ENCODE data around the gene CCDC24. TPM values are rescaled to one million over a fixed set of nuclear protein-coding genes. Genes with fewer than 3 reads are reported as not detected.

Gene CCDC24
- 1 to 10 TPM in 1 of 2 donors, under 1 TPM in 1; 0.99 to 1.4 TPM for total RNA-seq

GRCh38 chr1:43991476-43992231, at the start of gene CCDC24:
CCDC24 (plus strand) TSS chr1:43991599; CDS start chr1:43991879, 280 bp downstream.
- DNase-seq (peak; percentile 82 to 84), ATAC-seq (replicated peaks in 1 of 2) (peak; percentile 86 to 89)
- Mint-ChIP-seq H3K27ac (no peak within 1 kb of the TSS), H3K4me3 (peak within 1 kb of the TSS; percentile 91 to 96), H3K36me3 (ENCODE audit: insufficient read depth in 2 of 2) (no peaks in the 10 kb centered on the region), H3K4me1 (ENCODE audit: low read depth) (peaks cover 14% of the 10 kb centered on the region), H3K9me3 (no peaks in the 10 kb centered on the region), H3K27me3 (ENCODE audit: low read depth) (no peaks in the 10 kb centered on the region)

- Mint-ChIP-seq H3K36me3 (ENCODE audit: insufficient read depth in 2 of 2) (peaks cover 0 to 2% of the 10 kb centered on the region in 2 donors), H3K9me3 (no peaks in the 10 kb centered on the region), H3K27me3 (ENCODE audit: low read depth) (no peaks in the 10 kb centered on the region), H3K27ac (no peak overlapping the region), H3K4me3 (no peak overlapping the region), H3K4me1 (ENCODE audit: low read depth) (peaks cover 22% of the 10 kb centered on the region)
- ATAC-seq (replicated peaks in 1 of 2) (no peak), DNase-seq (no peak)
These were observed 49.0 kb upstream of the CCDC24 start for GRCh38 chr1:43942411-43942810.

- H3K9me3 Mint-ChIP-seq, result no peaks in the 10 kb centered on the region
- H3K4me3 Mint-ChIP-seq, result peak overlapping the region; percentile 93 to 97
- peak overlapping the region; percentile 75 for H3K27ac Mint-ChIP-seq
These were observed 46.5 kb upstream of the CCDC24 start for GRCh38 chr1:43944860-43945259.

GRCh38 chr1:43945674-43946235, 45.6 kb upstream of the CCDC24 start:
- H3K36me3 Mint-ChIP-seq (ENCODE audit: insufficient read depth in 2 of 2), result peaks cover 3 to 6% of the 10 kb centered on the region in 2 donors
- H3K27me3 Mint-ChIP-seq (ENCODE audit: low read depth), result no peaks in the 10 kb centered on the region
- peak overlapping the region; percentile 97 for H3K27ac Mint-ChIP-seq
- no peak for DNase-seq
- peaks cover 52% of the 10 kb centered on the region for H3K4me1 Mint-ChIP-seq (ENCODE audit: low read depth)
- H3K4me3 Mint-ChIP-seq, result peak overlapping the region; percentile 93 to 97
- no peak for ATAC-seq (replicated peaks in 1 of 2)
- H3K9me3 Mint-ChIP-seq, result no peaks in the 10 kb centered on the region

More at GRCh38 chr1:43944860-43945259, 46.5 kb upstream of the CCDC24 start:
- DNase-seq (no peak), ATAC-seq (replicated peaks in 1 of 2) (no peak)
- H3K27me3 Mint-ChIP-seq (ENCODE audit: low read depth), result no peaks in the 10 kb centered on the region
- peaks cover 43% of the 10 kb centered on the region for H3K4me1 Mint-ChIP-seq (ENCODE audit: low read depth)
- peaks cover 0 to 2% of the 10 kb centered on the region in 2 donors for H3K36me3 Mint-ChIP-seq (ENCODE audit: insufficient read depth in 2 of 2)

GRCh38 chr1:43946236-43947060, 45.0 kb upstream of the CCDC24 start, which contains the start of gene IPO13:
IPO13 (plus strand) TSS chr1:43946950; CDS start chr1:43947601, 651 bp downstream.
- ATAC-seq (replicated peaks in 1 of 2) (peak; percentile 96), DNase-seq (peak; percentile 97 to 98)
- H3K27me3 Mint-ChIP-seq (ENCODE audit: low read depth), result no peaks in the 10 kb centered on the region
- peak within 1 kb of the TSS; percentile 97 for H3K27ac Mint-ChIP-seq
- peak within 1 kb of the TSS; percentile 93 to 97 for H3K4me3 Mint-ChIP-seq
- H3K9me3 Mint-ChIP-seq, result no peaks in the 10 kb centered on the region
- peaks cover 57% of the 10 kb centered on the region for H3K4me1 Mint-ChIP-seq (ENCODE audit: low read depth)
- H3K36me3 Mint-ChIP-seq (ENCODE audit: insufficient read depth in 2 of 2), result peaks cover 3 to 6% of the 10 kb centered on the region in 2 donors

GRCh38 chr1:43947061-43947873, 44.1 kb upstream of the CCDC24 start:
- H3K4me1 Mint-ChIP-seq (ENCODE audit: low read depth), result peaks cover 59% of the 10 kb centered on the region
- no peaks in the 10 kb centered on the region for H3K9me3 Mint-ChIP-seq
- H3K27ac Mint-ChIP-seq, result peak overlapping the region; percentile 97
- H3K36me3 Mint-ChIP-seq (ENCODE audit: insufficient read depth in 2 of 2), result peaks cover 3 to 6% of the 10 kb centered on the region in 2 donors
- H3K4me3 Mint-ChIP-seq, result peak overlapping the region; percentile 93 to 97
- DNase-seq (no peak), ATAC-seq (replicated peaks in 1 of 2) (no peak)
- no peaks in the 10 kb centered on the region for H3K27me3 Mint-ChIP-seq (ENCODE audit: low read depth)

- DNase-seq (no peak), ATAC-seq (replicated peaks in 1 of 2) (no peak)
- Mint-ChIP-seq H3K9me3 (no peaks in the 10 kb centered on the region), H3K36me3 (ENCODE audit: insufficient read depth in 2 of 2) (peaks cover 3 to 6% of the 10 kb centered on the region in 2 donors), H3K4me3 (peak overlapping the region; percentile 93 to 97), H3K27me3 (ENCODE audit: low read depth) (no peaks in the 10 kb centered on the region), H3K4me1 (ENCODE audit: low read depth) (peaks cover 59% of the 10 kb centered on the region), H3K27ac (no peak overlapping the region)
These were observed 43.4 kb upstream of the CCDC24 start for GRCh38 chr1:43947874-43948437.

- Mint-ChIP-seq H3K27ac (no peak overlapping the region), H3K4me1 (ENCODE audit: low read depth) (peaks cover 55% of the 10 kb centered on the region), H3K36me3 (ENCODE audit: insufficient read depth in 2 of 2) (peaks cover 3 to 6% of the 10 kb centered on the region in 2 donors), H3K9me3 (no peaks in the 10 kb centered on the region), H3K27me3 (ENCODE audit: low read depth) (no peaks in the 10 kb centered on the region), H3K4me3 (no peak overlapping the region)
- no peak for ATAC-seq (replicated peaks in 1 of 2)
- no peak for DNase-seq
These were observed 41.7 kb upstream of the CCDC24 start for GRCh38 chr1:43949678-43950077.

GRCh38 chr1:43951021-43951985, 40.1 kb upstream of the CCDC24 start:
- ATAC-seq (replicated peaks in 1 of 2), result no peak
- Mint-ChIP-seq H3K36me3 (ENCODE audit: insufficient read depth in 2 of 2) (peaks cover 3 to 5% of the 10 kb centered on the region in 2 donors), H3K4me1 (ENCODE audit: low read depth) (peaks cover 39% of the 10 kb centered on the region), H3K9me3 (no peaks in the 10 kb centered on the region), H3K27ac (no peak overlapping the region), H3K27me3 (ENCODE audit: low read depth) (no peaks in the 10 kb centered on the region), H3K4me3 (no peak overlapping the region)
- DNase-seq, result no peak

- H3K27ac Mint-ChIP-seq, result no peak overlapping the region
- no peaks in the 10 kb centered on the region for H3K9me3 Mint-ChIP-seq
- peaks cover 32% of the 10 kb centered on the region for H3K4me1 Mint-ChIP-seq (ENCODE audit: low read depth)
- no peak for DNase-seq
- no peaks in the 10 kb centered on the region for H3K27me3 Mint-ChIP-seq (ENCODE audit: low read depth)
- no peak overlapping the region for H3K4me3 Mint-ChIP-seq
- ATAC-seq (replicated peaks in 1 of 2), result no peak
- H3K36me3 Mint-ChIP-seq (ENCODE audit: insufficient read depth in 2 of 2), result peaks cover 4 to 5% of the 10 kb centered on the region in 2 donors
These were observed 38.6 kb upstream of the CCDC24 start for GRCh38 chr1:43952731-43953346.

- DNase-seq (no peak), ATAC-seq (replicated peaks in 1 of 2) (no peak)
- no peak overlapping the region for H3K4me3 Mint-ChIP-seq
- peaks cover 27% of the 10 kb centered on the region for H3K4me1 Mint-ChIP-seq (ENCODE audit: low read depth)
- H3K27me3 Mint-ChIP-seq (ENCODE audit: low read depth), result no peaks in the 10 kb centered on the region
- H3K9me3 Mint-ChIP-seq, result no peaks in the 10 kb centered on the region
- no peak overlapping the region for H3K27ac Mint-ChIP-seq
- H3K36me3 Mint-ChIP-seq (ENCODE audit: insufficient read depth in 2 of 2), result peaks cover 4 to 5% of the 10 kb centered on the region in 2 donors
These were observed 38.0 kb upstream of the CCDC24 start for GRCh38 chr1:43953361-43953760.

Data from activated T-cell treated with anti-CD3 and anti-CD28 coated beads, Interleukin-2, amount 50 U/mL, for 72 hours (primary cell).